Measurements from ENCODE around the gene SULF2.

SULF2 gene

GRCh38 chr20:47667086-47667485, 118.2 kb downstream of the SULF2 start:
- no peak for DNase-seq (ENCODE audit: extremely low spot score)
- ChIA-PET CTCF (interaction anchor here (1.1 kb wide), 1 partner anchor 10 kb away, joined by 4 read pairs; no protein-coding TSS in a partner anchor), POLR2A (no interaction called here)
- TF ChIP-seq, protein P1, sequence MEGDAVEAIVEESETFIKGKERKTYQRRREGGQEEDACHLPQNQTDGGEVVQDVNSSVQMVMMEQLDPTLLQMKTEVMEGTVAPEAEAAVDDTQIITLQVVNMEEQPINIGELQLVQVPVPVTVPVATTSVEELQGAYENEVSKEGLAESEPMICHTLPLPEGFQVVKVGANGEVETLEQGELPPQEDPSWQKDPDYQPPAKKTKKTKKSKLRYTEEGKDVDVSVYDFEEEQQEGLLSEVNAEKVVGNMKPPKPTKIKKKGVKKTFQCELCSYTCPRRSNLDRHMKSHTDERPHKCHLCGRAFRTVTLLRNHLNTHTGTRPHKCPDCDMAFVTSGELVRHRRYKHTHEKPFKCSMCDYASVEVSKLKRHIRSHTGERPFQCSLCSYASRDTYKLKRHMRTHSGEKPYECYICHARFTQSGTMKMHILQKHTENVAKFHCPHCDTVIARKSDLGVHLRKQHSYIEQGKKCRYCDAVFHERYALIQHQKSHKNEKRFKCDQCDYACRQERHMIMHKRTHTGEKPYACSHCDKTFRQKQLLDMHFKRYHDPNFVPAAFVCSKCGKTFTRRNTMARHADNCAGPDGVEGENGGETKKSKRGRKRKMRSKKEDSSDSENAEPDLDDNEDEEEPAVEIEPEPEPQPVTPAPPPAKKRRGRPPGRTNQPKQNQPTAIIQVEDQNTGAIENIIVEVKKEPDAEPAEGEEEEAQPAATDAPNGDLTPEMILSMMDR (IDR thresholded peaks at IDR 0.05; ENCODE audit: control extremely low read depth, extremely low read depth, low read depth, missing control alignments): no peak

GRCh38 chr20:47666304-47666703, 119.0 kb downstream of the SULF2 start:
- no peak for DNase-seq (ENCODE audit: extremely low spot score)
- ChIA-PET POLR2A (no interaction called here), CTCF (interaction anchor here (1.1 kb wide), 1 partner anchor 11 kb away, joined by 4 read pairs; no protein-coding TSS in a partner anchor)
- TF ChIP-seq, protein P1 (IDR thresholded peaks at IDR 0.05; ENCODE audit: control extremely low read depth, extremely low read depth, low read depth, missing control alignments): no peak

DNA sequence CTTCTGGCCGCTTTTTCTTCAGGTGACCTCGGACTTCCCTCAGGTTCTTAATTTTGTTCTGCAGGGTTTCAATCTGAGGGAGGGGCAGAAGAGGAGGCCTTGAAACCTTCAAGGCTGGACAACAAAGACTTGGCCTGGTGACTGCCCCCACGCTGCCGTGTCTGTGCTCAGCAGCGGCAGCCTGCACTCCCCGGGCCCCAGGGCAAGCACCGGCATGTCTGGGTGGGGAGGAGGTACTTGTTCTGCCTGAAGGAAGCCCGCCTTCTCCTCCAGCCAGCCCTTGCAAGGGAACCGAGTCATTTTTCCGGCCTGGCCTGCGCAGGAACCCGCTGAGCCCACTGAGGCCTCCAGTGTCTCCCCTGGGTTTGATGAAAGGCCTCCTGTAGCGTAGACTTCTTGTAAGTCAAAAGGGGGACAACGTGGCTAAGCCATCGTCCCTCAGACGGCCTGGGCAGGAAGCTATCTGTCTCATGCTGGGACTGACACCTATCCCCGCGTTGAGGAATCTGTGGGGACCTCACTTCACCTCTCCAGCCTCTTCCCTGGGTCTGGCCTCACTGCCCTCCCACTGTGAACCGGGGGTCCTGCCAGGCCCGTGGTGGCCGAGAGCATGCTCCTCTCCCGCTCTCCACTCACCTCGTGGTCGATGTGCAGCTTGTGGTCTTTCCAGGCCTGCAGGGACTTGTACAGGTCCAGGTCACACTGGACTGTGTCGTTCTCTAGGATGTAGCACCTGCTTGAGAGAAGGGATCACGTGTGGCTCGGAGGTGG, 119.9 kb downstream of the SULF2 start:
- ChIA-PET POLR2A (no interaction called here), CTCF (interaction anchor here (6.6 kb wide), 1 partner anchor 955 kb away, joined by 77 read pairs; no protein-coding TSS in a partner anchor)
- TF ChIP-seq, protein P1 (IDR thresholded peaks at IDR 0.05; ENCODE audit: control extremely low read depth, extremely low read depth, low read depth, missing control alignments): no peak
- no peak for DNase-seq (ENCODE audit: extremely low spot score)

GRCh38 chr20:47664744-47665143, 120.5 kb downstream of the SULF2 start:
- ChIA-PET CTCF (interaction anchor here (0.7 to 6.6 kb wide), 16 partner anchors 9 to 993 kb away, joined by 3 to 77 read pairs (median 5); no protein-coding TSS in a partner anchor), POLR2A (no interaction called here)
- TF ChIP-seq, protein P1 (IDR thresholded peaks at IDR 0.05; ENCODE audit: control extremely low read depth, extremely low read depth, low read depth, missing control alignments): no peak
- no peak for DNase-seq (ENCODE audit: extremely low spot score)

DNA sequence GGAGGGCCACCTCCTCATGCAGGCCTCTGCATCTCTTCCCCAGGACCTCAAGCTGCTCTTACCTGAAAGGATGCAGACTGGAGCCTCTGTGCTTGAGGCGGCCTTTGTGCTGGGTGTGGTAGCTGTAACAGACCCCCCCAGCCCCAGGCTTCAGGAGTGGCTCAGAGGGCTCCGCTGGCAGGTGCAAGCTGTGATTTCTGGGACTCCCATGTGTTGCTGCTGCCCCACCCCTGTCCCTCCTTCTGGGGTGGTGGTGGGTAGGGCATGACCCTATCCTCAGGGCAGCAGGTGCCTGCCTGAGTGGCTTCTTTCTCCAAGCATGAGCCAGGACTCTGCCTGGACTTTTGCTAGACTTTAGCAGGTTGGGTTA, 121.2 kb downstream of the SULF2 start:
- CTCF ChIA-PET: interaction anchor here (0.7 to 6.6 kb wide), 29 partner anchors 8 to 993 kb away, joined by 3 to 77 read pairs (median 4); no protein-coding TSS in a partner anchor
- no peak for DNase-seq (ENCODE audit: extremely low spot score)
- POLR2A ChIA-PET: no interaction called here
- TF ChIP-seq, protein P1 (IDR thresholded peaks at IDR 0.05; ENCODE audit: control extremely low read depth, extremely low read depth, low read depth, missing control alignments): no peak

DNA sequence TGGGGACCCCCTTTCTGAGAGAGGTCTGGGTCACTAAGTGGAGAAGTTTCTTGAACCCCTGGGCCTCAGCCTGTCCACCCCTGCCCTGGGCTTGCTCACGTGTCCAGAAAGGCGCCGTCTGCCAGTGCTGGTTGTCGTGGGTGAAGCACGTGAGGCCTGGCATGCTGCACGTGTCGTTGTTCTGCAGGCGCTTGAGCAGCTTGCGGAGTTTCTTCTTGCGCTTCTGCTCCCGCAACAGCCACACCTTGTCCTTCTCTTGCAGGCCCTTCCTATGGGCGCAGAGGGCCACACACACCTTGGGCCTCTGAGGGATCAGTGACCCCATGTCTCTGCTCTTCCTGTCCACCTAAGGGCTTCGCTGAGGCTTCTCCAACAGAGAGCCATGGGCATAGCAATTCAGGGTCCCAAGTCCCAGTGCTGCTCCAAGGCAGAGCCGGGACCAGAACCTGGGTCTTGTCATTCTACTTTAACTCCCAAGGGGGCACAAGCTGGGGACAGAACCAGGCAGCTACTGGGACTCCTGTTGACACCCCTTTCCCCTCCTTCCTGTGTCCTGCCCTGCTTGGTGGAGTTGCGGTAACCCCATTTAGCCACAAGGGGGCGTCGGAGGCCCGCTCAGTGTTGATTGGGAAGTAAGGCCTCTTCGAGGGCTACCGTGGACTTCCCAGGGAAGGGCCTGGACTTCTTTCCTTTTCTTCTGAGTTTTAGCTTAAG, 121.8 kb downstream of the SULF2 start:
- POLR2A ChIA-PET: no interaction called here
- DNase-seq (ENCODE audit: extremely low spot score): peak; percentile 84
- TF ChIP-seq, protein P1 (IDR thresholded peaks at IDR 0.05; ENCODE audit: control extremely low read depth, extremely low read depth, low read depth, missing control alignments): peak; percentile 97

More for the DNA sequence above, 121.8 kb downstream of the SULF2 start:
- CTCF ChIA-PET: interaction anchor here (0.7 to 6.6 kb wide), 31 partner anchors 9 to 994 kb away, joined by 3 to 77 read pairs (median 4); no protein-coding TSS in a partner anchor

All from GM10248 (cell line).